Esophagus muscularis mucosa (tissue), 3 donors: ENCODE results near the gene ADGRA1.

ENCODE experiments used
- POLR2AphosphoS5 ChIP-seq, 2 donors: sonication (generic); formaldehyde crosslinking; IDR thresholded peaks; one replicate each; pipeline ENCODE4 v1.6.1; 2017; ENCODE audit warnings: antibody characterized with exemption in 2 of 2
- TF ChIP-seq, protein P1 (sequence below), 3 experiments: fragments of 200-600 bp in 2 of 3; fragments of 450-650 bp in 1 of 3; sonication (generic) in 2 of 3; IDR thresholded peaks; one replicate each; pipeline ENCODE4 v1.5.1; 2017 to 2019; ENCODE audit warnings: antibody characterized with exemption in 3 of 3, mild to moderate bottlenecking in 2 of 3, moderate library complexity in 1 of 3

GRCh38 chr10:133104068-133104962 lies 16.6 kb downstream of the ADGRA1 start:
- TF ChIP-seq, protein P1, sequence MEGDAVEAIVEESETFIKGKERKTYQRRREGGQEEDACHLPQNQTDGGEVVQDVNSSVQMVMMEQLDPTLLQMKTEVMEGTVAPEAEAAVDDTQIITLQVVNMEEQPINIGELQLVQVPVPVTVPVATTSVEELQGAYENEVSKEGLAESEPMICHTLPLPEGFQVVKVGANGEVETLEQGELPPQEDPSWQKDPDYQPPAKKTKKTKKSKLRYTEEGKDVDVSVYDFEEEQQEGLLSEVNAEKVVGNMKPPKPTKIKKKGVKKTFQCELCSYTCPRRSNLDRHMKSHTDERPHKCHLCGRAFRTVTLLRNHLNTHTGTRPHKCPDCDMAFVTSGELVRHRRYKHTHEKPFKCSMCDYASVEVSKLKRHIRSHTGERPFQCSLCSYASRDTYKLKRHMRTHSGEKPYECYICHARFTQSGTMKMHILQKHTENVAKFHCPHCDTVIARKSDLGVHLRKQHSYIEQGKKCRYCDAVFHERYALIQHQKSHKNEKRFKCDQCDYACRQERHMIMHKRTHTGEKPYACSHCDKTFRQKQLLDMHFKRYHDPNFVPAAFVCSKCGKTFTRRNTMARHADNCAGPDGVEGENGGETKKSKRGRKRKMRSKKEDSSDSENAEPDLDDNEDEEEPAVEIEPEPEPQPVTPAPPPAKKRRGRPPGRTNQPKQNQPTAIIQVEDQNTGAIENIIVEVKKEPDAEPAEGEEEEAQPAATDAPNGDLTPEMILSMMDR (IDR thresholded peaks at IDR 0.05): no peak
- TF ChIP-seq POLR2AphosphoS5 (IDR thresholded peaks at IDR 0.05): no peak
